ENCODE measurements around the gene DNAJC21. TPM values are rescaled to one million over a fixed set of nuclear protein-coding genes. Genes with fewer than 3 reads are reported as not detected.

DNAJC21 gene
- total and polyA plus RNA-seq, 9 of the 15 experiments (the other 6 are each of a cell fraction or from before 2014, with no cell fraction given) = 26.6 to 105 (median 70.7) TPM

- TF ChIP-seq THAP12 (CRISPR knock-in tag; IDR thresholded peaks at IDR 0.05) = no peak
- TF ChIP-seq ZNF444 (CRISPR knock-in tag; IDR thresholded peaks at IDR 0.05) = no peak
- no peak for TF ChIP-seq MAFK (IDR thresholded peaks at IDR 0.05; ENCODE audit: low read length)
Measured at GRCh38 chr5:34944044-34944443, 14.7 kb downstream of the DNAJC21 start (continued).

GRCh38 chr5:34944460-34945047, 15.2 kb downstream of the DNAJC21 start:
- POLR2A ChIA-PET = interaction anchor here (0.9 to 1.5 kb wide), 5 partner anchors 9 to 16 kb away, joined by 3 to 5 read pairs (median 4); partner anchors contain the start of gene DNAJC21
- Histone ChIP-seq H3K79me2 (ENCODE audit: control insufficient read depth, insufficient read depth, low read length) (no peaks in the 10 kb centered on the region), H3K4me2 (ENCODE audit: insufficient read depth, low read length) (no peak overlapping the region), H3K27ac (ENCODE audit: extremely low read depth, low read depth, low read length) (no peak overlapping the region), H3K9me1 (ENCODE audit: control insufficient read depth, insufficient read depth, low read length) (no peaks in the 10 kb centered on the region), H3K27me3 (ENCODE audit: control insufficient read depth in 2 of 2, insufficient read depth in 2 of 2, low read length in 2 of 2) (no peaks in the 10 kb centered on the region), H3K9ac (ENCODE audit: insufficient read depth in 1 of 2, low read depth in 2 of 2, low read length in 2 of 2) (no peak overlapping the region), H3K36me3 (ENCODE audit: control insufficient read depth, insufficient read depth, low read length) (peaks cover 88% of the 10 kb centered on the region), H2AFZ (ENCODE audit: low read depth, low read length) (no peak overlapping the region), H3K4me1 (replicated peaks in 1 of 2; ENCODE audit: control insufficient read depth in 2 of 2, insufficient read depth in 2 of 2, low read length in 2 of 2) (no peaks in the 10 kb centered on the region), H4K20me1 (replicated peaks; ENCODE audit: control insufficient read depth, insufficient read depth, low read length) (no peaks in the 10 kb centered on the region), H3K9me3 (replicated peaks; ENCODE audit: control insufficient read depth, insufficient read depth, low read depth, low read length) (no peaks in the 10 kb centered on the region), H3K4me3 (no peak overlapping the region)
- CTCF ChIA-PET (ENCODE audit: low intra/inter-chr PET ratio) = no interaction called here
- FAIRE-seq (no peak), ATAC-seq (no peak), DNase-seq (ENCODE audit: extremely low read depth in 1 of 4, low spot score in 3 of 4) (no peak)
- intact Hi-C loops (cut with micrococcal nuclease) = no loop called here
- no TSS peak for BruUV-seq (replicated peaks)
- in situ Hi-C loops (cut with MboI) = no loop called here
- 83% methylated on average over 11 of the region's 11 CpGs for whole genome bisulfite sequencing (ENCODE audit: insufficient coverage, low coverage, missing lambda C conversion rate)
- TF ChIP-seq STAT5B (CRISPR knock-in tag; IDR thresholded peaks at IDR 0.05) (no peak), GATA2 (CRISPR knock-in tag; IDR thresholded peaks at IDR 0.05) (no peak), JUND (IDR thresholded peaks at IDR 0.05; ENCODE audit: borderline replicate concordance, low read depth, low read length) (no peak), JUND (tag; IDR thresholded peaks at IDR 0.05; ENCODE audit: borderline replicate concordance, low read depth, low read length) (no peak), PBX2 (CRISPR knock-in tag; IDR thresholded peaks at IDR 0.05; ENCODE audit: low read depth) (no peak), PBX2 (tag; conservative IDR thresholded peaks at IDR 0.05; ENCODE audit: low read depth) (no peak), POLR2AphosphoS5 (IDR thresholded peaks at IDR 0.05; ENCODE audit: control insufficient read depth, insufficient read depth, low read depth, low read length) (no peak), CHD2 (IDR thresholded peaks at IDR 0.05; ENCODE audit: low read depth, low read length) (no peak), HDAC6 (IDR thresholded peaks at IDR 0.05; ENCODE audit: low read depth, low read length) (no peak), ZSCAN29 (IDR thresholded peaks at IDR 0.05) (no peak), ZBTB49 (CRISPR knock-in tag; IDR thresholded peaks at IDR 0.05; ENCODE audit: borderline replicate concordance) (no peak)
